Islet of Langerhans (tissue), 1 donor: ENCODE data around the gene ABCC1.
"Not testable (repeated sequence)": the region's sequence is repeated elsewhere in the genome, so short reads cannot be mapped to it uniquely, and the experiment has no call there.

Experiments
- FAIRE-seq: peaks from one replicate; lab custom pipeline; 2011; peaks lifted over from hg19 to GRCh38; lab: Jason Lieb, UNC

ABCC1 gene

GRCh38 chr16:16190546-16190945, 241.1 kb downstream of the ABCC1 start:
- FAIRE-seq, result no peak

DNA sequence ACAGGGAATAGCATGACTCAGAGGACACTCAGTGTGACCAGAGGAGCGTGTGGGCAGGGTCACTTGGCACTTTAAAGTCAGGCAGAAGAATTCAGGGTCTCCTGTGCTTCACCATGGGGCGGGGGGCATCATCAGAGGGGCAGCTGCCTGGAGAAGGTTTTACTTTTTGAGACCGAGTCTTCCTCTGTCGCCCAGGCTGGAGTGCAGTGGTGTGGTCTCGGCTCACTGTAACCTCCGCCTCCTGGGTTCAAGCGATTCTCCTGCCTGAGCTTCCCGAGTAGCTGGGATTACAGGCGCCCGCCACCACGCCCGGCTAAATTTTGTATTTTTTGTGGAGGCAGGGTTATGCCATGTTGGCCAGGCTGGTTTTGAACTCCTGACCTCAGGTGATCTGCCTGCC, 241.6 kb downstream of the ABCC1 start:
- not testable (repeated sequence) for FAIRE-seq

DNA sequence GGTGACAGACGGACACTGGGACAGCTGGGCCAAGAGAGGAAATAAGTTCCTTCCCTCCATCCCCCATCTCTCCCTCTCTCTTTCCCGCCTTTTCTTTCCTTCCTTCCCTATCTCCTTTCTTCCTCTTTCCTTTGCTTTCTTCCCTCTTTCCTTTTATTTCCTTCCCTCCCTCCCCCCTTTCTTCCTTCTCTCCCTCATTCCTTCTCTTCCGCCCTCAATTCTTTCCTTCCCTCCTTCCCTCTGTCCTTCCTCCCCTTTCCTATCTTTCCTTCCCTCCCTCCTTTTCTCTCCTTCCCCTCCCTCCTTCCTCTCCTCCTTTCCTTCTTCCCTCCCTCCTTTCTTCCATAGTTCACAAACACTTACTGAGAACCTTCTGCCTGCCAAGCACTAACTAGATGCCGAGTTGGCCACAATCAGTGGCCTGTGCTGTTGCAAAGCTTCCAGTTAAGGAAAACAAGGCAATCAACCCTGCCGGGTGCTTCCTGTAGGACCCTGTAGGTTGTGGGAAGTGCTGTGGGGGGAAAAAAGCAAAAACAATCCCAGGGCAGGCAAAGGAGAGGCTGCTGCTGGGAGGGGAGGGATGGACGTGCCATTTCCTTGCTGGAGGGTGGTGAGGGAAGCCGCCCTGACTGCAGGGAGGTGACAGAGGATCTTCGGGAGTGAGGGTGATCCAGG, 242.2 kb downstream of the ABCC1 start:
- no peak for FAIRE-seq
